Transverse colon (tissue), 4 donors: ENCODE data around the gene SLC29A3. TPM values are rescaled to one million over a fixed set of nuclear protein-coding genes. Genes with fewer than 3 reads are reported as not detected.

Source experiments
- DNase-seq: peaks from one replicate; pipeline ENCODE4 v3.0.0-alpha.2; 2019
- H3K27ac ChIP-seq, 4 donors: fragments of 200-600 bp; sonication (generic); 2 replicates each; pipeline ENCODE4 v1.5.1; 2016 to 2018; ENCODE audit warnings: inconsistent platforms in 4 of 4
- H3K27me3 ChIP-seq: fragments of 200-600 bp; sonication (generic); 2 replicates; pipeline ENCODE4 v1.5.1; 2017; ENCODE audit warnings: inconsistent platforms
- H3K36me3 ChIP-seq, 4 donors: fragments of 200-600 bp; sonication (generic); 2 replicates each; pipeline ENCODE4 v1.5.1; 2017 to 2019; ENCODE audit warnings: inconsistent platforms in 4 of 4
- H3K4me1 ChIP-seq, 4 donors: fragments of 200-600 bp; sonication (generic); 2 replicates each; pipeline ENCODE4 v1.5.1; 2017 to 2020; ENCODE audit warnings: inconsistent platforms in 4 of 4
- H3K4me3 ChIP-seq, 4 donors: fragments of 200-600 bp; sonication (generic); 1 replicate in 1 of 4; 2 replicates in 3 of 4; pipeline versions ENCODE4 v1.5.1 to v1.6.1; 2017 to 2019; ENCODE audit warnings: inconsistent platforms in 4 of 4
- H3K9me3 ChIP-seq, 2 donors: fragments of 200-600 bp; sonication (generic); 2 replicates each; pipeline ENCODE4 v1.5.1; 2017 to 2019; ENCODE audit warnings: inconsistent platforms in 2 of 2
- CTCF ChIP-seq, 5 experiments: fragments of 200-600 bp in 3 of 5; fragments of 450-650 bp in 2 of 5; sonication (generic) in 3 of 5; IDR thresholded peaks; 1 replicate in 2 of 5; 2 replicates in 3 of 5; pipeline ENCODE4 v1.5.1; 2016 to 2017; ENCODE audit warnings: antibody characterized with exemption in 5 of 5, inconsistent platforms in 3 of 5, mild to moderate bottlenecking in 2 of 5, moderate library complexity in 1 of 5
- EP300 ChIP-seq: sonication (generic); formaldehyde crosslinking; IDR thresholded peaks from one replicate; pipeline ENCODE4 v1.6.1; 2017; ENCODE audit warnings: antibody characterized with exemption, low read depth
- POLR2A ChIP-seq: fragments of 450-650 bp; IDR thresholded peaks from one replicate; pipeline ENCODE4 v1.6.1; 2016; ENCODE audit warnings: antibody characterized with exemption, mild to moderate bottlenecking, moderate library complexity
- POLR2AphosphoS5 ChIP-seq, 3 donors: sonication (generic); formaldehyde crosslinking; IDR thresholded peaks; one replicate each; pipeline ENCODE4 v1.6.1; 2016; ENCODE audit warnings: antibody characterized with exemption in 3 of 3
- WGBS, 2 donors: methylation state at CpG; one replicate each; pipeline ENCODE4 v1.1.5; 2018; ENCODE audit warnings: low coverage in 1 of 2; 5-methylcytosine and 5-hydroxymethylcytosine counted together
- in situ Hi-C, 4 donors: fragments of 200-750 bp; cut with MboI; loops; one replicate each; pipeline versions ENCODE4 v1.15.0 to v1.15.1; 2017; ENCODE audit warnings: low sequenced_read_pairs in 3 of 4, low pct_ligation_motif_present in 1 of 4, low pct_unique_long_range_greater_than_20kb in 1 of 4
- intact Hi-C: fragments of 100-400 bp; cut with DNase I; formaldehyde crosslinking; loops from one replicate; pipeline ENCODE4 v1.15.1; 2023; ENCODE audit warnings: low total_unique reads
- total RNA-seq, 4 donors: library from RNA; depleted of rRNA; stranded (reverse); fragments of >200 nt; gene quantifications; one replicate each; pipeline ENCODE4 v1.1.0, GENCODE V29; 2016

Gene SLC29A3
- total RNA-seq, 4 donors from 2014 or later, result 0.75 to 6.4 (median 3.4) TPM

GRCh38 chr10:71390921-71391690 lies 72.0 kb downstream of the SLC29A3 start:
- H3K27me3 ChIP-seq, result peaks cover 26% of the 10 kb centered on the region
- H3K9me3 ChIP-seq, result no peaks in the 10 kb centered on the region
- H3K36me3 ChIP-seq, result no peaks in the 10 kb centered on the region
- H3K4me1 ChIP-seq, result peaks cover 0 to 1% (median 0%) of the 10 kb centered on the region in 4 donors
- no peak overlapping the region for H3K4me3 ChIP-seq
- no peak for DNase-seq
- in situ Hi-C loops (loop anchor here in 3 of 4 donors (25.0 kb wide), 3 partner anchors 171 to 421 kb away; partner anchors contain the start of gene C10orf105 (in 2 of the 3)), intact Hi-C loops (loop anchor here (10.0 kb wide), 1 partner anchor 314 kb away; no protein-coding TSS in a partner anchor)
- TF ChIP-seq EP300 (no peak), POLR2AphosphoS5 (IDR thresholded peaks at IDR 0.05) (no peak), CTCF (IDR thresholded peaks at IDR 0.05) (no peak), POLR2A (no peak)
- WGBS, 2 donors, result 76% methylated on average over 3 of the region's 3 CpGs; no CpG with 5 or more reads in 1 of the 2 donors
- no peak overlapping the region for H3K27ac ChIP-seq

- Histone ChIP-seq H3K27ac (no peak overlapping the region), H3K4me3 (no peak overlapping the region), H3K27me3 (peaks cover 32% of the 10 kb centered on the region), H3K9me3 (no peaks in the 10 kb centered on the region), H3K4me1 (peaks cover 0 to 6% (median under 1%) of the 10 kb centered on the region in 4 donors), H3K36me3 (no peaks in the 10 kb centered on the region)
- in situ Hi-C loops (loop anchor here in 3 of 4 donors (25.0 kb wide), 3 partner anchors 171 to 421 kb away; partner anchors contain the start of gene C10orf105 (in 2 of the 3)), intact Hi-C loops (loop anchor here (10.0 kb wide), 1 partner anchor 313 kb away; no protein-coding TSS in a partner anchor)
- WGBS, 2 donors, result 84 to 91% methylated on average over 3 to 5 of the region's 5 CpGs
- no peak for TF ChIP-seq CTCF (IDR thresholded peaks at IDR 0.05)
- no peak for TF ChIP-seq POLR2A
- no peak for TF ChIP-seq EP300
- TF ChIP-seq POLR2AphosphoS5 (IDR thresholded peaks at IDR 0.05), result no peak
- DNase-seq, result no peak
Observed at GRCh38 chr10:71391701-71392100, 72.6 kb downstream of the SLC29A3 start.

- in situ Hi-C loops (loop anchor here in 3 of 4 donors (25.0 kb wide), 3 partner anchors 170 to 420 kb away; partner anchors contain the start of gene C10orf105 (in 2 of the 3)), intact Hi-C loops (loop anchor here (10.0 kb wide), 1 partner anchor 313 kb away; no protein-coding TSS in a partner anchor)
- Histone ChIP-seq H3K9me3 (no peaks in the 10 kb centered on the region), H3K27me3 (peaks cover 38% of the 10 kb centered on the region), H3K4me1 (peaks cover 2 to 11% (median 6%) of the 10 kb centered on the region in 4 donors), H3K27ac (no peak overlapping the region), H3K36me3 (no peaks in the 10 kb centered on the region), H3K4me3 (no peak overlapping the region)
- TF ChIP-seq EP300, result no peak
- no peak for TF ChIP-seq POLR2A
- WGBS, 2 donors, result 8 to 20% methylated on average over 1 of the region's 1 CpG
- DNase-seq, result no peak
Observed at GRCh38 chr10:71392292-71392691, 73.2 kb downstream of the SLC29A3 start.

GRCh38 chr10:71392791-71393781 lies 74.0 kb downstream of the SLC29A3 start:
- Histone ChIP-seq H3K27ac (no peak overlapping the region), H3K4me3 (no peak overlapping the region), H3K9me3 (no peaks in the 10 kb centered on the region), H3K4me1 (peaks cover 9 to 19% (median 14%) of the 10 kb centered on the region in 4 donors), H3K36me3 (no peaks in the 10 kb centered on the region), H3K27me3 (peaks cover 46% of the 10 kb centered on the region)
- 70 to 89% methylated on average over 4 to 16 of the region's 16 CpGs for WGBS, 2 donors
- intact Hi-C loops, result loop anchor here (10.0 kb wide), 1 partner anchor 312 kb away; no protein-coding TSS in a partner anchor
- DNase-seq, result no peak
- in situ Hi-C loops, result loop anchor here in 3 of 4 donors (25.0 kb wide), 3 partner anchors 169 to 419 kb away; partner anchors contain the start of gene C10orf105 (in 2 of the 3)
- no peak for TF ChIP-seq POLR2A
- no peak for TF ChIP-seq EP300
- TF ChIP-seq POLR2AphosphoS5 (IDR thresholded peaks at IDR 0.05), result no peak
- no peak for TF ChIP-seq CTCF (IDR thresholded peaks at IDR 0.05)
